Activated CD4-positive, CD25-positive, alpha-beta regulatory T cell (primary cell): Measurements from ENCODE around the gene ZNF709.
"Not testable (repeated sequence)": the region's sequence is repeated elsewhere in the genome, so short reads cannot be mapped to it uniquely, and the experiment has no call there.

Experiments used
- DNase-seq, 4 experiments: peaks; one replicate each; lab custom pipeline; 2025; lab: John Stamatoyannopoulos, UW

The ZNF709 gene

DNA sequence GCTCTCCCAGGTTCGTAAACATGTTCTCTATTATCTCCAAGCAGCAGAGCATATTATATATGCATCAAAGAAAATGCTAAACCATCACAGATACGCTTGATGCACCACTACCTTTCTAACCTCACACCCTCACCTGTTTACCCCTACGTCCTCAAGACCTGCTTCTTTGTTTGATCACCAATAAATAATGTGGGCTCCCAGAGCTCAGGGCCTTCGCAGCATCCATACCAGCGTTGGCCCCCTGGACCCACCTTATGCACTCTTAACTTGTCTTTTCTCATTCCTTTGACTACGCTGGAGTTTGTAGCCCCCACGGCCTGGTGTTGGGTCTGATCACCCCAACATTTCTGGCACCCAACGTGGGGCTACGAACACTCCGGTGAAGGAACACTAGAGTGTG lies 33.8 kb downstream of the ZNF709 start:
- no peak for DNase-seq

DNA sequence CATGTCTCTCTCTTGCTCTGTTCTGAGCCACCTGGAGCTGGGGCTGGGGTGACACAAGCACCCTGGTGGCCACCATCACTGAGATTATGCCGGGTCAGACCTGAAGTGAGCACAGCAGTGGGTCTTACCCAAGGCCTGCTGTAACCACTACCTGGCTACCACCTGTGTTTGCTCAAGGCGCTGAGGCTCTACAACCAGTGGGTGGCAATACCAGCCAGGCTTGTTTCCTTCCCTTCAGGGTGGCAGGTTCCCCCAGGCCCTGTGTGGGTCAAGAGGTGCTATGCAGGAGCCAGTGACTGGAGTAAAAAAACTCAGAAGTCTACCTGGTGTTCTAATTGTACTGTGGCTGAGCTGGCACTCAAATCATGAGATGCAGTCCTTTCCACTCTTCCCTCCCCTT lies 35.8 kb downstream of the ZNF709 start:
- no peak for DNase-seq

DNA sequence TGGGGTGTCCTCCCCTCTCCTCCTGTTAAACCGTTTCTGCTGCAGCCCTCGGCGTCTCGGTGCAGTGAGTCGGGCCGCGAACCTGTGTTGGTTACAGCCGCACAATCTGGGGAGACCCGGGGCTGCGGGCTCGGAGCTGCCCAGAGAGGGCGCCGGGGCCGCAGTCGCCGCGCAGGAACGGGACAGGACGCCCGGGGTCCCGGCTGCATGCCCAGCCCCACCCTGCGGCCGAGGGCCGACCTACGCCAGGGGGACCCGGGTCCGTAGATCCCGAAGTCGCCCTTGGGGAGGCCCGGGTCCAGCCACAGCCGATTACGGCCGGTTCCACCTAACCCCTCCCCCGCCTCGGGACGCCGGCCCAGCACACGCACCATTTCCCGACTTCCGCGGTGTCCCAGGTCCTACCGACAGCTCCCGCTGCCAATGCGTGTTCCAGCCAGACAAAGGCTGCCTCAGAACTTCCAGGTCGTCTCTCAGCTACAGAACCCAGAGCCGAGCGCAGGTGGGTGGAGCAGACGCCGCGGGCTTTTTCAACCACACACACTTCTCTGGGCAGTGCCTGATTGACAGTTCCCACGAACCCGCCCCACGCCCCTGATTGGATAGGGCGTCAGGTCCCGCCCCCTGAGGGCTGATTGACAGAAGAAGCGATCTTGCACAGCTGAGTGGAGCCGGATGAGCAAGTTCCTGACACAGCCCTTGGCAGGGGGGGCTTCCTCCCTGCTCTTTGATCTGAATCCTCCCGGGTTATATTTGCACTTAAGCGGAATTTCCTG lies 43.9 kb downstream of the ZNF709 start, which contains the start of gene ZNF443:
Gene ZNF443 (minus strand): TSS at position 481 of the 776 bp plus-strand sequence. CDS start 107 bp downstream, at position 374.
- DNase-seq = peak; percentile 88 to 98 (median 92)

DNA sequence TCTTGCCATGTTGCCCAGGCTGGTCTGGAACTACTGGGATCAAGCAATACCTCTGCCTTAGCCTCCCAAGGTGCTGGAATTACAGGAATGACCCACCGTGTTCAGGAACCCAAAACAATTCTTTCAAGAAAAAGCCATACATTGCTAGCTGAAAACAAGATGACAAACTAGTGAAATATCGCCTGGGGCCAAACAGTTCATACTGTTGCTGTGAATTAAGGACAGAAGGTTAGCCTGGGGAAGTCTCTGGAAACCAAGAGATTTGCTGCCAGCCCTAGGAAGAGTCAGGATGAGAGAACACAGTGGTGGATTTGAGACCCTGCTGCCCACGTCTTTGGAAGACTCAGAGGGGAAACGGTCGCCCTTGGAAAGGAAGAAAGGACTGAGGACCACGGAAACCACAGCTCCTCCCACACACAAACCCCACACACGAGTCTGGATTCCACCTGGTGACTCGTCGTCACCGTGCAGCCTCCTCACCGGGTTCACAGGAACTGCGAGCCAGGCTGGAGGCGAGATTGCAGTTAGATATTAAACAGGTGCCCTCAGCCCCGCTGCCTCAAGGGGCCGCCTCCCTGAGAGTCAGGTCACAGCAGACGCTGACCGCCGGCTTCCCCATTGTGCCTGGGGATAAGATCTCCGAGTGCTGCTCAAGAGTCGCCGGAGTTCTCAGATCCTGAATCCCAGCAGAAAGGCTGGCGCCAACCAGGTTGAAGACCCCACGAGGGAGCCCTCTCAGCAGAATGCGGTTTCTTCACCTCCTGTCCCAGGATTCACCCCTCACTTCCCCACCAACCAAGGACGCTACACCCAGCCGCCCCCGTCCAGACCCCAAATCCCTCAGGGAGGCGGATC lies 44.7 kb downstream of the ZNF709 start:
- not testable (repeated sequence) for DNase-seq

DNA sequence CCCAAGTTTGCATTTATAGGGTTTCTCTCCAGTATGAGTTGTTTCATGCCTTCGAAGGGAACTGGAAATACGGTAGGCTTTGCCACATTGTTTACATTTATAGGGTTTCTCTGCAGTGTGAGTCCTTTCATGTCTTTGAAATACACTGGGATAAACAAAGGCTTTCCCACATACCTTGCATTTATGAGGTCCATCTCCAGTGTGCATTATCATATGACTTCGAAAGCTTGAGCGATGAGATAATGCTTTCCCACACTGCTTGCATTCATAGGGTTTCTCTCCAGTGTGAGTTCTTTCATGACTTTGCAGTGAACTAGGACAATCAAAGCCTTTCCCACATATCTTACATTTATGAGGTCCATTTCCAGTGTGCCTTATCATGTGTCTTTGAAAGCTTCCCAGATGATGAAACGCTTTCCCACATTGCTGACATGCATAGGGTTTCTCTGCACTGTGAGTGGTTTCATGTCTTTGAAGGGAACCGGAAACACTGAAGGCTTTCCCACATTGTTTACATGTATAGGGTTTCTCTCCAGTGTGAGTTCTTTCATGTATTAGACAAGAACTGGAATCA lies 53.8 kb downstream of the ZNF709 start:
- DNase-seq = not testable (repeated sequence)

- DNase-seq = no peak
Observed at GRCh38 chr19:12425888-12426274, 58.7 kb downstream of the ZNF709 start.

DNA sequence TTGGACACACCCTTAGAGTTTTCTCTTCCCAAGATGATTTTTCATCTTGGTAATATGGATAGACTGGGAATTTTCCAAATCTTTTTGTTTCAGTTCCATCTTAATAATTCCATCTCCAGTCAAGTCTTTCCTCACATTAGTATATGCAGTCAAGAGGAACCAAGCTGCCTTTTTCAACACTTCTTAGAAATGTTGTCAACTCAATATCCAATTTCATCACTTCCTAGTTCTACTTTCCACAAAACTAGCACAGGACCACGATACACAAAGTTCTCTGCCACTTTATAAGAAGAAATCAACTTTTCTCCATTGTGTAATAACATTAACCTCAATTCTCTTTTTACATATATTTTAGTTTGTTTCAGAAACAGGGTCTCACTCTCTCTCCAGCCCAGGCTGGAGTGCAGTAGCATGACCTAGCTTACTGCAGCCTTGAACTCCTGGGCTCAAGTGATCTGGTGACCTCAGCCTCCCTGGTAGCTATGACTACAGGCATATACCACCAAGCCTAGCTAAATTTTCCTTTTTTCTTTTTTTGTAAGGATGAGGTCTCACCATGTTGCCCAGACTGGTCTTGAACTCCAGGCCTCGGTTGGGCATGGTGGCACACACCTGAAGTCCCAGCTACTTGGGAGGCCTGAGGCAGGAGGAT lies 59.3 kb downstream of the ZNF709 start:
- DNase-seq = no peak

DNA sequence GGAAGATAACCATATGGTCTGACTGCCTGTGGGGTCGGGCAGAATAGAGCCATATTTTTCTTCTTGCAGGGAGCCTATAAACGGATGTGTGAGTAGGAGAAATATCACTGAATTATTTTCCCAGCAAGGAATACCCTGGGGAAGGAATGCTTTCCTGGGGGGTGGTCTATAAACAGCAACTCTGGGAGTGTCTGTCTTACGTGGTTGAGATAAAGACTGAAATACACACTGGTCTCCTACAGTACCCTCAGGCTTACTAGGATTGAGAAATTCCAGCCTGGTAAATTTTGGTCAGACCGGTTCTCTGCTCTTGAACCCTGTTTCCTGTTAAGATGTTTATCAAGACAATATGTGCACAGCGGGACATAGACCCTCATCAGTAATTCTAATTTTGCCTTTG lies 67.3 kb downstream of the ZNF709 start:
- not testable (repeated sequence) for DNase-seq

GRCh38 chr19:12411893-12412292 lies 72.7 kb downstream of the ZNF709 start:
- no peak for DNase-seq
